OCI-LY7 (cell line): Measurements from ENCODE around the gene LDLRAD4. TPM values are rescaled to one million over a fixed set of nuclear protein-coding genes. Genes with fewer than 3 reads are reported as not detected.

Experiments
- BruUV-seq: library from RNA; stranded (reverse); fragments of 400-500 nt; replicated peaks from 2 replicates; lab custom pipeline; 2021; lab: Mats Ljungman, UMichigan
- CTCF ChIA-PET: fragments of 300-600 bp; sonication (Branson Sonifier 250); formaldehyde crosslinking; loops from one replicate; lab custom pipeline; 2022; ENCODE audit warnings: antibody characterized with exemption; ENCODE audit not compliant: unreplicated experiment; lab: Charles Lee
- POLR2A ChIA-PET: fragments of 300-600 bp; sonication (Branson Sonifier 250); formaldehyde crosslinking; loops from one replicate; lab custom pipeline; 2022; ENCODE audit warnings: antibody characterized with exemption; lab: Charles Lee
- DNase-seq: peaks from one replicate; pipeline ENCODE4 v3.0.0-alpha.2; 2015; ENCODE audit warnings: low spot score
- H2AFZ ChIP-seq: fragments of 200-600 bp; sonication (generic), shearing (Covaris generic); 2 replicates; pipeline ENCODE4 v1.6.1; 2014; ENCODE audit warnings: mild to moderate bottlenecking, antibody characterized with exemption, low read length, moderate library complexity
- H3K27ac ChIP-seq: fragments of 200-600 bp; sonication (generic); 2 replicates; pipeline ENCODE4 v1.5.1; 2014; ENCODE audit warnings: mixed run types, low read depth, mild to moderate bottlenecking, moderate library complexity, low read length, inconsistent platforms; ENCODE audit not compliant: poor library complexity, severe bottlenecking
- H3K36me3 ChIP-seq: fragments of 200-600 bp; sonication (generic); 2 replicates; pipeline ENCODE4 v1.6.1; 2014; ENCODE audit warnings: mild to moderate bottlenecking, antibody characterized with exemption, low read length, moderate library complexity, mixed read lengths; ENCODE audit not compliant: insufficient read depth
- H3K4me1 ChIP-seq: fragments of 200-600 bp; sonication (generic); 2 replicates; pipeline ENCODE4 v1.5.1; 2014; ENCODE audit warnings: mild to moderate bottlenecking, low read length; ENCODE audit not compliant: insufficient read depth, poor library complexity, severe bottlenecking
- H3K4me2 ChIP-seq: fragments of 200-600 bp; sonication (generic); 2 replicates; pipeline ENCODE4 v1.6.1; 2014; ENCODE audit warnings: mild to moderate bottlenecking, low read length
- H3K4me3 ChIP-seq: fragments of 200-600 bp; sonication (generic); 2 replicates; pipeline ENCODE4 v1.5.1; 2014; ENCODE audit warnings: mild to moderate bottlenecking, low read depth, low read length; ENCODE audit not compliant: poor library complexity, severe bottlenecking
- H3K79me2 ChIP-seq: fragments of 200-600 bp; sonication (generic); 2 replicates; pipeline ENCODE4 v1.6.1; 2016; ENCODE audit warnings: low read depth, mild to moderate bottlenecking, low read length, moderate library complexity, mixed read lengths; ENCODE audit not compliant: insufficient read depth
- H3K9me2 ChIP-seq: fragments of 200-600 bp; sonication (generic); 2 replicates; pipeline ENCODE4 v1.6.1; 2016; ENCODE audit warnings: mild to moderate bottlenecking, low read length, mixed read lengths; ENCODE audit not compliant: insufficient read depth
- H3K9me3 ChIP-seq: fragments of 200-600 bp; sonication (generic); 2 replicates; pipeline ENCODE4 v1.6.1; 2014; ENCODE audit warnings: mild to moderate bottlenecking, mixed run types, low read length, mixed read lengths
- H4K20me1 ChIP-seq: fragments of 200-600 bp; sonication (generic); 2 replicates; pipeline ENCODE4 v1.6.1; 2014; ENCODE audit warnings: mild to moderate bottlenecking, antibody characterized with exemption, low read length, moderate library complexity, mixed read lengths; ENCODE audit not compliant: insufficient read depth
- EZH2phosphoT487 ChIP-seq: fragments of 200-600 bp; sonication (generic); IDR thresholded peaks from 2 replicates; pipeline ENCODE4 v1.6.1; 2018; ENCODE audit warnings: low read depth, borderline replicate concordance, mild to moderate bottlenecking, mixed run types, antibody characterized with exemption, low read length, moderate library complexity, mixed read lengths
- intact Hi-C: fragments of 100-400 bp; cut with micrococcal nuclease; formaldehyde crosslinking; loops from one replicate; pipeline ENCODE4 v1.10.0; 2022; ENCODE audit not compliant: unreplicated experiment
- total RNA-seq, 2 experiments: library from RNA; depleted of rRNA in 1 of 2; stranded (reverse); fragments of >200 nt in 1 of 2; shearing (Covaris generic) in 1 of 2; gene quantifications; 2 replicates each; pipeline ENCODE4 v1.2.3, GENCODE V29; 2014 to 2022
- TF ChIP-seq, protein P1 (sequence below): fragments of 200-600 bp; sonication (generic); conservative IDR thresholded peaks from 2 replicates; pipeline ENCODE4 v1.5.1; 2014; ENCODE audit warnings: mild to moderate bottlenecking, antibody characterized with exemption, low read length, moderate library complexity, mixed read lengths

LDLRAD4 gene
- total RNA-seq, 2 experiments from 2014 or later, result 26.2 to 43.8 TPM

DNA sequence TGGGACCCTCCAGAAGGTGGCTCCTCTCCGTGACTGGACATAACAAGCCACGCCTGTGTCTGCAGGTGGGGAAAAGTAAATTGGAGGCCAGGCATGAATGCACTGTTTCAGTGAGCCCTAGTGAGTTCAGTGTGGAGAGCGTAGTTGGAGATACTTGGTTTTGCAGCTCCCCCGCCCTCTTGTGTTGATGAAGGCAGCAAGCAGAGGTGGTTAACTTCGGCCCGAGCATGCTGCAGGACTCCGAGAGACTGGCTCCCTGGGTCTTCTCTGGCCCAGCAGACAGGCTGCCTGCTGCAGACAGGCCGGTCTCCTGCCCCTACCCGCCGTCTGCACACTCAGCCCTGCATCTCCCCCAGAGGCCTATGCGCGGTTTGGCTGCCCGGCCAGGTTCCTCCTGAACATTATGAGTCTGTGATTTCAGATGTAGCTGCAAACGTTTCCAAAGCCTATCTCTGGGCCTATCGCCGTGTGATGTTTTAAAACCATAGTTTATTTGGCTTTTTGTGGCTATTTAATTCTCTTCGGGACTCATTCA lies 102.4 kb downstream of the LDLRAD4 start:
- intact Hi-C loops, result no loop called here
- Histone ChIP-seq H4K20me1 (no peaks in the 10 kb centered on the region), H3K36me3 (no peaks in the 10 kb centered on the region), H2AFZ (no peak overlapping the region), H3K9me2 (no peaks in the 10 kb centered on the region), H3K79me2 (no peaks in the 10 kb centered on the region), H3K4me2 (no peak overlapping the region), H3K27ac (no peak overlapping the region), H3K4me1 (no peaks in the 10 kb centered on the region), H3K4me3 (no peak overlapping the region), H3K9me3 (0 out of 2 replicates have a peak, but pooled peaks cover under 1% of the 10 kb centered on the region)
- no TSS peak for BruUV-seq
- ChIA-PET CTCF (no interaction called here), POLR2A (interaction anchor here (0.8 to 1.1 kb wide), 2 partner anchors 10 to 14 kb away, joined by 4 read pairs; no protein-coding TSS in a partner anchor)
- TF ChIP-seq, protein P1, sequence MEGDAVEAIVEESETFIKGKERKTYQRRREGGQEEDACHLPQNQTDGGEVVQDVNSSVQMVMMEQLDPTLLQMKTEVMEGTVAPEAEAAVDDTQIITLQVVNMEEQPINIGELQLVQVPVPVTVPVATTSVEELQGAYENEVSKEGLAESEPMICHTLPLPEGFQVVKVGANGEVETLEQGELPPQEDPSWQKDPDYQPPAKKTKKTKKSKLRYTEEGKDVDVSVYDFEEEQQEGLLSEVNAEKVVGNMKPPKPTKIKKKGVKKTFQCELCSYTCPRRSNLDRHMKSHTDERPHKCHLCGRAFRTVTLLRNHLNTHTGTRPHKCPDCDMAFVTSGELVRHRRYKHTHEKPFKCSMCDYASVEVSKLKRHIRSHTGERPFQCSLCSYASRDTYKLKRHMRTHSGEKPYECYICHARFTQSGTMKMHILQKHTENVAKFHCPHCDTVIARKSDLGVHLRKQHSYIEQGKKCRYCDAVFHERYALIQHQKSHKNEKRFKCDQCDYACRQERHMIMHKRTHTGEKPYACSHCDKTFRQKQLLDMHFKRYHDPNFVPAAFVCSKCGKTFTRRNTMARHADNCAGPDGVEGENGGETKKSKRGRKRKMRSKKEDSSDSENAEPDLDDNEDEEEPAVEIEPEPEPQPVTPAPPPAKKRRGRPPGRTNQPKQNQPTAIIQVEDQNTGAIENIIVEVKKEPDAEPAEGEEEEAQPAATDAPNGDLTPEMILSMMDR, result no peak
- TF ChIP-seq EZH2phosphoT487, result no peak
- no peak for DNase-seq

DNA sequence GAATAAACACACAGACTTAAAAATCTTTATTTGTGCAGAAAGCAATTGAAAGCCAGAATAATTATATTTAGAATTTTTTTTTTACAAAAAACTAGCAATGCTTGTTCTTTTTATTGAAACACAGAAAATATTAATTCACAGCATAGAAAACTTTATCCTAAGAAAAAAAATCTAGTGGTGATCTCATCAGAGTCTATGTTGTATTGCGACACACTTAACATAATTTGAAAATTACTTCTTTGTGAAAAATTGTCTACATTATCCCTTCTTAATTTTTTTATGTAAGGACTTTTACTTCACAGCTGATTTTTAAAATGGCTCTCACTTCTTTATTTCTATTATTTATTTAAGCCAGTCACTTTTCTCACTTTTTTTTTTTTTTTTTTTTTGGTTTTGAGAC lies 103.4 kb downstream of the LDLRAD4 start:
- Histone ChIP-seq H3K4me1 (peaks cover 2% of the 10 kb centered on the region), H3K79me2 (no peaks in the 10 kb centered on the region), H2AFZ (no peak overlapping the region), H3K9me2 (no peaks in the 10 kb centered on the region), H3K4me2 (no peak overlapping the region), H3K9me3 (no peaks in the 10 kb centered on the region), H3K27ac (no peak overlapping the region), H3K4me3 (no peak overlapping the region), H4K20me1 (no peaks in the 10 kb centered on the region), H3K36me3 (no peaks in the 10 kb centered on the region)
- TF ChIP-seq, protein P1, result no peak
- no peak for TF ChIP-seq EZH2phosphoT487
- CTCF ChIA-PET, result no interaction called here
- POLR2A ChIA-PET, result interaction anchor here (0.7 to 1.1 kb wide), 3 partner anchors 9 to 48 kb away, joined by 4 read pairs; no protein-coding TSS in a partner anchor
- no peak for DNase-seq
- intact Hi-C loops, result no loop called here
- BruUV-seq, result no TSS peak

DNA sequence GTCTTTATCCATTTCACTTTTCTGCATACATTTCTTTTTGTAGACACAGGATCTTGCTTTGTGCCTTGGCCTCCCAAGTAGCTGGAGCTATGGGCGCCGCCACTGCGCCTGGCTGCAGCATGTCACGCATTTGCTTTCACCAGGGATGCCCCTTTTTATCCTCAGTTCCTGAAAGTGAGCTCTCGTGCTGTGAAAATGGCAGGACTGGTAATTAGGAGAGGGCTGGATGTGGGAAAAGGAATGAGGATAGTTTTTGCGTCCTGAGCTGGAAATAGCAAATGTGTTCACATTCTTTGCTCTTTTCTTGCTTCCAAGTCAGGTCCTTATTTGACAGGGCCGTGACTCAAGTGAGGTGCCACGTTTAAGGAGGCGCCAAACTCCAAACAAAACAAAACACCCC lies 104.6 kb downstream of the LDLRAD4 start:
- Histone ChIP-seq H3K4me3 (no peak overlapping the region), H3K79me2 (no peaks in the 10 kb centered on the region), H3K4me2 (no peak overlapping the region), H3K36me3 (no peaks in the 10 kb centered on the region), H2AFZ (no peak overlapping the region), H3K9me2 (no peaks in the 10 kb centered on the region), H3K4me1 (peaks cover 3% of the 10 kb centered on the region), H4K20me1 (no peaks in the 10 kb centered on the region), H3K9me3 (no peaks in the 10 kb centered on the region), H3K27ac (no peak overlapping the region)
- TF ChIP-seq, protein P1, result no peak
- TF ChIP-seq EZH2phosphoT487, result no peak
- intact Hi-C loops, result no loop called here
- CTCF ChIA-PET, result no interaction called here
- no TSS peak for BruUV-seq
- POLR2A ChIA-PET, result no interaction called here
- no peak for DNase-seq
